Trophoblast cell (in vitro differentiated cells and primary cell): ENCODE results near the gene CPNE4.

Experiments used
- DNase-seq, 2 donors: peaks; one replicate each; pipeline ENCODE4 v3.0.0-alpha.2; 2016
- H2AFZ ChIP-seq: 2 replicates; pipeline ENCODE4 v1.6.1; 2013; ENCODE audit warnings: low read length, moderate library complexity, mild to moderate bottlenecking; ENCODE audit not compliant: insufficient read depth, poor library complexity
- H2AK5ac ChIP-seq: 2 replicates; pipeline ENCODE4 v1.6.1; 2013; ENCODE audit warnings: mild to moderate bottlenecking, low read length
- H2BK120ac ChIP-seq: 2 replicates; pipeline ENCODE4 v1.6.1; 2013; ENCODE audit warnings: low read length, mild to moderate bottlenecking, moderate library complexity; ENCODE audit not compliant: insufficient read depth, poor library complexity
- H2BK12ac ChIP-seq: 2 replicates; pipeline ENCODE4 v1.6.1; 2013; ENCODE audit warnings: mild to moderate bottlenecking, low read length, moderate library complexity
- H2BK5ac ChIP-seq: 2 replicates; pipeline ENCODE4 v1.6.1; 2013; ENCODE audit warnings: low read length, low read depth, moderate library complexity, mild to moderate bottlenecking; ENCODE audit not compliant: poor library complexity
- H3K14ac ChIP-seq: 2 replicates; pipeline ENCODE4 v1.6.1; 2013; ENCODE audit warnings: mild to moderate bottlenecking, low read length
- H3K18ac ChIP-seq: 2 replicates; pipeline ENCODE4 v1.6.1; 2013; ENCODE audit warnings: mild to moderate bottlenecking, low read length
- H3K23ac ChIP-seq: 2 replicates; pipeline ENCODE4 v1.6.1; 2013; ENCODE audit warnings: low read length
- H3K27ac ChIP-seq: 2 replicates; pipeline ENCODE4 v1.5.1; 2013; ENCODE audit warnings: low read depth, mild to moderate bottlenecking, inconsistent platforms, low read length, moderate library complexity
- H3K27me3 ChIP-seq: 2 replicates; pipeline ENCODE4 v1.6.1; 2013; ENCODE audit warnings: inconsistent platforms, mild to moderate bottlenecking, low read length, moderate library complexity; ENCODE audit not compliant: insufficient read depth
- H3K36me3 ChIP-seq, 2 experiments: 1 replicate in 1 of 2; 2 replicates in 1 of 2; pipeline ENCODE4 v1.6.1; 2013; ENCODE audit warnings: low read length in 2 of 2, mild to moderate bottlenecking in 2 of 2, moderate library complexity in 1 of 2; ENCODE audit not compliant: insufficient read depth in 2 of 2, control insufficient read depth in 1 of 2
- H3K4ac ChIP-seq: 2 replicates; pipeline ENCODE4 v1.6.1; 2013; ENCODE audit warnings: low read depth, mild to moderate bottlenecking, low read length, moderate library complexity
- H3K4me1 ChIP-seq, 2 experiments: 1 replicate in 1 of 2; 2 replicates in 1 of 2; pipeline ENCODE4 v1.6.1; 2013; ENCODE audit warnings: low read length in 2 of 2, mild to moderate bottlenecking in 2 of 2, moderate library complexity in 1 of 2; ENCODE audit not compliant: insufficient read depth in 2 of 2, control insufficient read depth in 1 of 2
- H3K4me2 ChIP-seq: 2 replicates; pipeline ENCODE4 v1.6.1; 2013; ENCODE audit warnings: inconsistent platforms, mild to moderate bottlenecking, low read length, moderate library complexity
- H3K4me3 ChIP-seq: 2 replicates; pipeline ENCODE4 v1.5.1; 2013; ENCODE audit warnings: mild to moderate bottlenecking, low read depth, low read length, inconsistent platforms
- H3K79me1 ChIP-seq: one replicate; pipeline ENCODE4 v1.6.1; 2013; ENCODE audit warnings: low read length
- H3K79me2 ChIP-seq: 2 replicates; pipeline ENCODE4 v1.6.1; 2013; ENCODE audit warnings: low read length, mild to moderate bottlenecking; ENCODE audit not compliant: control insufficient read depth, insufficient read depth, poor library complexity
- H3K9ac ChIP-seq: 2 replicates; pipeline ENCODE4 v1.6.1; 2013; ENCODE audit warnings: mild to moderate bottlenecking, low read length
- H3K9me3 ChIP-seq: 2 replicates; pipeline ENCODE4 v1.6.1; 2013; ENCODE audit warnings: low read depth, mild to moderate bottlenecking, control low read depth, inconsistent platforms, low read length; ENCODE audit not compliant: insufficient read depth
- H4K12ac ChIP-seq: 2 replicates; pipeline ENCODE4 v1.6.1; 2013; ENCODE audit warnings: low read depth, mild to moderate bottlenecking, low read length, moderate library complexity
- H4K8ac ChIP-seq: 2 replicates; pipeline ENCODE4 v1.6.1; 2013; ENCODE audit warnings: low read depth, mild to moderate bottlenecking, low read length, moderate library complexity
- H4K91ac ChIP-seq: one replicate; pipeline ENCODE4 v1.6.1; 2013; ENCODE audit warnings: low read depth, mild to moderate bottlenecking, low read length, moderate library complexity
- WGBS: extraction: QIAGEN DNeasy Blood & Tissue Kit; methylation state at CpG from one replicate; pipeline ENCODE4 v1.1.7; 2013; ENCODE audit warnings: missing lambda C conversion rate; ENCODE audit not compliant: insufficient read length, insufficient coverage; ENCODE audit errors: extremely low coverage; 5-methylcytosine and 5-hydroxymethylcytosine counted together

CPNE4 gene

DNA sequence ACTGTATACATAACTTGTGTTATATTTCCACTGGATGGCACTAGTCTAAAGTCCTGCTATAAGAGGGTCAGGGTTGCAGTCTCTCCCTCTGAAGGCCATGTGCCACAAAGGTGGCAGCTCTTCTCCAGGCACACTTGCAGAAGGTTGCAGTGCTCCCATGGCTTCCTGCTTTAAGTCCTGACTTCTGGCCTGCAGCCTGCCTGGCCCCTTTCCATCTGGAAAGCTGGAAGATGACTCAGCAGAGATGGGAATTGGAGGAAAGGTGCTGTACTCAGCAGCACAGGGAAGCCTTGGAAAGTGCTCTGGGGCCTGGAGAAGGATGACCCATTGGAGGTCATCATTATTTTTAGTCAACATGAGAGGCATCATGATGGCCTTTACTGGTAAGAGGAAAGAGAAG, 491.1 kb downstream of the CPNE4 start:
- Histone ChIP-seq H3K4me3 (no peak overlapping the region), H2BK5ac (no peak overlapping the region), H3K36me3 (no peaks in the 10 kb centered on the region), H2BK120ac (no peak overlapping the region), H4K91ac (no peak overlapping the region), H3K9me3 (no peaks in the 10 kb centered on the region), H3K4ac (no peak overlapping the region), H3K79me2 (no peaks in the 10 kb centered on the region), H4K8ac (no peak overlapping the region), H3K4me2 (no peak overlapping the region), H3K23ac (no peak overlapping the region), H3K14ac (no peak overlapping the region), H2BK12ac (no peak overlapping the region), H3K27ac (no peak overlapping the region), H2AFZ (no peak overlapping the region), H4K12ac (no peak overlapping the region), H3K9ac (no peak overlapping the region), H2AK5ac (no peak overlapping the region), H3K79me1 (no peaks in the 10 kb centered on the region), H3K4me1 (peaks cover 2 to 4% of the 10 kb centered on the region in 2 experiments), H3K18ac (no peak overlapping the region), H3K27me3 (no peaks in the 10 kb centered on the region)
- DNase-seq: peak; percentile 8 to 41

DNA sequence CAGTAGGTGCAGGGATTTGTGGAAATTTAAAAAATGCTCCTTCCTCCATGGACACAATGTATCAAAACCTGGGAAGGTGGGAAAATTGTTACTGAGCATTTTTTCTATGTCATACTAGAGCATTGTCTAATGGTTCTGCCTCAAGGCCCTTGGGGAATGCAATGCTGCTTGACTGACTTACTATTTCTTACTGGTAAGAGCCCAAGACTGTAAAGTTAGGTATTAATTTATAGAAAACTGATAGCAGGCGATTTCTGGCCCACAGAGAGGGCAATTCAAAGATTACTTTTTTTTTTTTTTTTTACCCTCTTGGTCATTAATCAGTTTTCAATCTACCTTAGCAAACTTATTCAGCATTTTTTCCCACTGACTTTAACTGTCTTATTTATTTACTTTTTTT, 493.5 kb downstream of the CPNE4 start:
- H2BK120ac ChIP-seq: no peak overlapping the region
- no peak overlapping the region for H3K4me3 ChIP-seq
- H4K12ac ChIP-seq: no peak overlapping the region
- WGBS: no CpG with 5 or more reads among the region's 1 CpG
- no peak overlapping the region for H4K91ac ChIP-seq
- H3K4me2 ChIP-seq: no peak overlapping the region
- H3K14ac ChIP-seq: no peak overlapping the region
- DNase-seq: no peak
- H3K79me2 ChIP-seq: no peaks in the 10 kb centered on the region
- no peaks in the 10 kb centered on the region for H3K27me3 ChIP-seq
- no peaks in the 10 kb centered on the region for H3K36me3 ChIP-seq
- no peak overlapping the region for H3K9ac ChIP-seq
- no peak overlapping the region for H2BK5ac ChIP-seq
- H4K8ac ChIP-seq: no peak overlapping the region
- H3K9me3 ChIP-seq: no peaks in the 10 kb centered on the region
- no peak overlapping the region for H2AFZ ChIP-seq
- H3K23ac ChIP-seq: no peak overlapping the region
- no peaks in the 10 kb centered on the region for H3K79me1 ChIP-seq
- H3K4me1 ChIP-seq: peaks cover 2 to 4% of the 10 kb centered on the region in 2 experiments
- no peak overlapping the region for H2BK12ac ChIP-seq
- H3K27ac ChIP-seq: no peak overlapping the region
- no peak overlapping the region for H2AK5ac ChIP-seq
- H3K4ac ChIP-seq: no peak overlapping the region
- H3K18ac ChIP-seq: no peak overlapping the region

DNA sequence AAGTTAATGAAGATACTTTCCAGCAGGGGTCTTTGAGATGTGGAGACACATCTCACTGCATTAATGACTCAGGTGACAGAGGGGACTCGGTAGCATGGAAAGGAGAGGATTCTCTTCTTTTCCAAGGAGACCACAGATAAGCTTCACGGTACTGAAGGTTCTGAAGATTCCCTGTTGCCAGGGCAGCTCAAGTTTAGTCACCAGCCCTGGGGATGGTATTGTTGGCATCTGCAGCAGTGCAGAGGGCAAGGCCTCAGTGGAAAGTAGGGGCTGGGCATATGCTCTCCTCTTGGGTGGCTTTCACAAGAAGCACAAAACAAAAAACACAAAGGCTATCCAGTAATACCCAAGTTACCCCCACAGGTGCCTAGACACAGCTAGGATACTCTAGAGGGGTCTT, 494.0 kb downstream of the CPNE4 start:
- no CpG with 5 or more reads among the region's 2 CpGs for WGBS
- Histone ChIP-seq H2AK5ac (no peak overlapping the region), H3K18ac (no peak overlapping the region), H3K79me1 (no peaks in the 10 kb centered on the region), H2BK12ac (no peak overlapping the region), H3K4me1 (peaks cover 2 to 4% of the 10 kb centered on the region in 2 experiments), H3K9ac (no peak overlapping the region), H4K8ac (no peak overlapping the region), H4K12ac (no peak overlapping the region), H3K14ac (no peak overlapping the region), H2BK5ac (no peak overlapping the region), H3K23ac (no peak overlapping the region), H2AFZ (no peak overlapping the region), H3K27me3 (no peaks in the 10 kb centered on the region), H3K79me2 (no peaks in the 10 kb centered on the region), H3K27ac (no peak overlapping the region), H3K36me3 (no peaks in the 10 kb centered on the region), H2BK120ac (no peak overlapping the region), H3K4me3 (no peak overlapping the region), H3K4me2 (no peak overlapping the region), H4K91ac (no peak overlapping the region), H3K4ac (no peak overlapping the region), H3K9me3 (no peaks in the 10 kb centered on the region)
- DNase-seq: no peak

DNA sequence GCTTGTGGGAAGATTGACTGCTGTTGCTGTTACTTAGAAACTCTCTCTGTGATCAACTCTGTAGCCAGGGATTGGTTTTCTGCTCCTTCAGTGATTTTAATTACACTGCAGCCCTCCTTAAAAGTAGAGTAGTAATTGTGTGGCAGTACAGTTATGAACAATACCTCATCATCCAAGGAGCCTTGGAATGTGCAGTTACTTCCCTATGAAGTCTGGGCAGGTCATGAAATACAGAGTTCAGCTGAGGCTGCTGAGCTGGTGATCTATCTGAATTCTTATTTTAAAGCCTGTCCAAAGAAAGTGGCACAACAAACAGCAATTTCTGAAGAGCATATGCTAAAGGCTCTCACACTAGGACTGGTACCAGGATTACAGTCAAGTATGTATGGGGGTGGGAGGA, 494.7 kb downstream of the CPNE4 start:
- Histone ChIP-seq H3K4me2 (no peak overlapping the region), H2BK120ac (no peak overlapping the region), H3K36me3 (no peaks in the 10 kb centered on the region), H2AFZ (no peak overlapping the region), H3K27ac (no peak overlapping the region), H3K4me1 (peaks cover 2 to 4% of the 10 kb centered on the region in 2 experiments), H2BK12ac (no peak overlapping the region), H4K8ac (no peak overlapping the region), H3K79me1 (no peaks in the 10 kb centered on the region), H3K9ac (no peak overlapping the region), H2AK5ac (no peak overlapping the region), H2BK5ac (no peak overlapping the region), H4K12ac (no peak overlapping the region), H3K4ac (no peak overlapping the region), H3K18ac (no peak overlapping the region), H3K27me3 (no peaks in the 10 kb centered on the region), H3K4me3 (no peak overlapping the region), H3K79me2 (no peaks in the 10 kb centered on the region), H3K9me3 (no peaks in the 10 kb centered on the region), H3K14ac (no peak overlapping the region), H4K91ac (no peak overlapping the region), H3K23ac (no peak overlapping the region)
- DNase-seq: no peak

DNA sequence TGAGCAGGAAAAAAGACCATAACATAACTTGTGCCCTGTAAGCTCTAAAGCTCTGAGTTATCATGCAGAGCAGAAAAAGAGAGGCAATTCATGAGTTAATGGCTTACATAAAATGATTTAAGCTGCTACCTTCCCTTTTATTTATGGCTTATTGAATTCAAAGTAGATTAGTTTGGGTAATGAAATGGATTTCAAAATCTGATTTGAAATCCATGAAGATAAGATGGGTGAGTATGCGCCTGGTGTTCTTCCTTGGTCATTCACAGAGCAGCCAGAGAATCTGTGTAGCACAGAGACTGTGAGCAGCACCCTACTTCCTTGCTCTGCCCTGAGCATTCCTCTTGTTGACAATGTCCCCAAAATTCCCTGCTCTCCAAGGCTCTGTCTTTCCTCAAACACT, 495.8 kb downstream of the CPNE4 start:
- Histone ChIP-seq H4K91ac (no peak overlapping the region), H3K14ac (no peak overlapping the region), H3K9ac (no peak overlapping the region), H3K27ac (no peak overlapping the region), H3K4me3 (no peak overlapping the region), H2BK5ac (no peak overlapping the region), H3K18ac (no peak overlapping the region), H3K79me2 (no peaks in the 10 kb centered on the region), H2BK12ac (no peak overlapping the region), H4K8ac (no peak overlapping the region), H3K23ac (no peak overlapping the region), H3K4me2 (no peak overlapping the region), H3K36me3 (no peaks in the 10 kb centered on the region), H2BK120ac (no peak overlapping the region), H3K27me3 (no peaks in the 10 kb centered on the region), H2AK5ac (no peak overlapping the region), H2AFZ (no peak overlapping the region), H3K4ac (no peak overlapping the region), H3K9me3 (no peaks in the 10 kb centered on the region), H4K12ac (no peak overlapping the region), H3K79me1 (no peaks in the 10 kb centered on the region), H3K4me1 (peaks cover 2 to 4% of the 10 kb centered on the region in 2 experiments)
- WGBS: no CpG with 5 or more reads among the region's 1 CpG
- no peak for DNase-seq
